MM.1S (cell line): ENCODE results near the gene TEKT3.

Experiments used
- DNase-seq: peaks from one replicate; pipeline ENCODE4 v3.0.0-alpha.2; 2015
- H2AFZ ChIP-seq: fragments of 300-600 bp; sonication (generic); 2 replicates; pipeline ENCODE4 v1.6.0; 2016; ENCODE audit warnings: antibody characterized with exemption, low read length
- H3F3A ChIP-seq: fragments of 300-600 bp; sonication (generic); 2 replicates; pipeline ENCODE4 v1.6.1; 2016; ENCODE audit warnings: mild to moderate bottlenecking, antibody characterized with exemption, low read length, moderate library complexity, mixed read lengths; ENCODE audit not compliant: insufficient read depth
- H3K27ac ChIP-seq: fragments of 300-600 bp; sonication (generic); 2 replicates; pipeline ENCODE4 v1.5.1; 2016; ENCODE audit warnings: mild to moderate bottlenecking, low read length
- H3K27me3 ChIP-seq: fragments of 300-600 bp; sonication (generic); replicated peaks from 2 replicates; pipeline ENCODE4 v1.6.0; 2016; ENCODE audit warnings: low read length; ENCODE audit not compliant: insufficient read depth
- H3K36me3 ChIP-seq: fragments of 300-600 bp; sonication (generic); replicated peaks from 2 replicates; pipeline ENCODE4 v1.6.1; 2016; ENCODE audit warnings: mild to moderate bottlenecking, low read length, mixed read lengths; ENCODE audit not compliant: insufficient read depth
- H3K4me1 ChIP-seq: fragments of 300-600 bp; sonication (generic); 2 replicates; pipeline ENCODE4 v1.6.1; 2016; ENCODE audit warnings: low read length, mixed read lengths
- H3K4me2 ChIP-seq: fragments of 300-600 bp; sonication (generic); 2 replicates; pipeline ENCODE4 v1.6.0; 2016; ENCODE audit warnings: low read depth, low read length
- H3K4me3 ChIP-seq: fragments of 300-600 bp; sonication (generic); 2 replicates; pipeline ENCODE4 v1.5.1; 2016; ENCODE audit warnings: low read length, mixed read lengths
- H3K79me2 ChIP-seq: fragments of 300-600 bp; sonication (generic); 2 replicates; pipeline ENCODE4 v1.6.1; 2016; ENCODE audit warnings: mixed run types, low read length, mixed read lengths
- H3K9ac ChIP-seq: fragments of 300-600 bp; sonication (generic); 2 replicates; pipeline ENCODE4 v1.6.1; 2016; ENCODE audit warnings: low read length, mixed read lengths
- H3K9me2 ChIP-seq: fragments of 300-600 bp; sonication (generic); replicated peaks from 2 replicates; pipeline ENCODE4 v1.6.1; 2016; ENCODE audit warnings: mild to moderate bottlenecking, low read length, mixed read lengths; ENCODE audit not compliant: insufficient read depth
- H3K9me3 ChIP-seq: fragments of 300-600 bp; sonication (generic); replicated peaks from 2 replicates; pipeline ENCODE4 v1.6.1; 2016; ENCODE audit warnings: mild to moderate bottlenecking, low read length, mixed read lengths; ENCODE audit not compliant: insufficient read depth
- H4K20me1 ChIP-seq: fragments of 300-600 bp; sonication (generic); 2 replicates; pipeline ENCODE4 v1.6.1; 2016; ENCODE audit warnings: mild to moderate bottlenecking, low read length, moderate library complexity, mixed read lengths; ENCODE audit not compliant: insufficient read depth
- CTCF ChIP-seq: fragments of 300-600 bp; sonication (generic); IDR thresholded peaks from 2 replicates; pipeline ENCODE4 v1.5.1; 2016; ENCODE audit warnings: antibody characterized with exemption, low read length, mixed read lengths
- EZH2 ChIP-seq: fragments of 300-600 bp; sonication (generic); optimal IDR thresholded peaks from 2 replicates; pipeline ENCODE3; 2017; ENCODE audit warnings: low read depth, mild to moderate bottlenecking, antibody characterized with exemption, low read length, mixed read lengths
- EZH2phosphoT487 ChIP-seq: fragments of 300-600 bp; sonication (generic); IDR thresholded peaks from 2 replicates; pipeline ENCODE4 v1.6.1; 2018; ENCODE audit warnings: antibody characterized with exemption, low read length

Gene TEKT3

GRCh38 chr17:15361151-15361550 is 19.8 kb upstream of the TEKT3 start:
- no peak for DNase-seq
- no peaks in the 10 kb centered on the region for H3K9me2 ChIP-seq
- H3K4me2 ChIP-seq = no peak overlapping the region
- TF ChIP-seq EZH2 (no peak), EZH2phosphoT487 (no peak), CTCF (no peak)
- H3K4me1 ChIP-seq = no peaks in the 10 kb centered on the region
- H3K79me2 ChIP-seq = no peaks in the 10 kb centered on the region
- no peak overlapping the region for H3K9ac ChIP-seq
- no peaks in the 10 kb centered on the region for H3K27me3 ChIP-seq
- H3K27ac ChIP-seq = no peak overlapping the region
- H4K20me1 ChIP-seq = no peaks in the 10 kb centered on the region
- no peak overlapping the region for H3K4me3 ChIP-seq
- H2AFZ ChIP-seq = no peak overlapping the region
- no peaks in the 10 kb centered on the region for H3K9me3 ChIP-seq
- H3K36me3 ChIP-seq = no peaks in the 10 kb centered on the region
- H3F3A ChIP-seq = no peaks in the 10 kb centered on the region

- Histone ChIP-seq H3K4me2 (no peak overlapping the region), H3K9ac (no peak overlapping the region), H3K9me3 (no peaks in the 10 kb centered on the region), H3K36me3 (no peaks in the 10 kb centered on the region), H3K4me1 (no peaks in the 10 kb centered on the region), H2AFZ (no peak overlapping the region), H3K9me2 (no peaks in the 10 kb centered on the region), H3K27ac (no peak overlapping the region), H4K20me1 (no peaks in the 10 kb centered on the region), H3K4me3 (no peak overlapping the region), H3F3A (no peaks in the 10 kb centered on the region), H3K79me2 (no peaks in the 10 kb centered on the region), H3K27me3 (no peaks in the 10 kb centered on the region)
- no peak for DNase-seq
- TF ChIP-seq CTCF (no peak), EZH2 (no peak), EZH2phosphoT487 (no peak)
Observed at GRCh38 chr17:15354256-15354655, 12.9 kb upstream of the TEKT3 start.

DNA sequence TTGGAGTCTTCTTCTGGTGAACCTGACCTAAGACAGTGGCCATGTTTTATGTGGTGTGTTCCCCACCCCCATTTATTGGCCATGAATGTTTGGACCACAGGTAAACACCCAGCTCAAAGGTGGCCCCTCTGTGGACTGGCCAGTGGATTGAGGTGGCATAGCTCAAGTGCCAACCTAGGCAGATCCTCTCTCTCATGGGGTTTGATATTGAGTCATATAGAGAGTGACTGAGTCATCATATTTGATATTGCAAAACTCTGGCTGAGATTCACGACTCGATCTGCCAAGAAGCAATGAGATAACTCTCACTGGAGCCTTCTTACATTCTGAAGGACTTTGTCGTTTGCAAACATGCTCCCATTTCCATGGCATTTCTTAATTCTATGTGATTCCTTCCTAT is 10.5 kb upstream of the TEKT3 start:
- Histone ChIP-seq H2AFZ (no peak overlapping the region), H3K79me2 (no peaks in the 10 kb centered on the region), H4K20me1 (no peaks in the 10 kb centered on the region), H3K9me2 (no peaks in the 10 kb centered on the region), H3K4me2 (no peak overlapping the region), H3K27ac (no peak overlapping the region), H3K27me3 (no peaks in the 10 kb centered on the region), H3F3A (no peaks in the 10 kb centered on the region), H3K36me3 (no peaks in the 10 kb centered on the region), H3K9me3 (no peaks in the 10 kb centered on the region), H3K9ac (no peak overlapping the region), H3K4me3 (no peak overlapping the region), H3K4me1 (no peaks in the 10 kb centered on the region)
- no peak for DNase-seq
- TF ChIP-seq CTCF = no peak
- no peak for TF ChIP-seq EZH2phosphoT487
- TF ChIP-seq EZH2 = no peak

GRCh38 chr17:15351478-15351840 is 10.1 kb upstream of the TEKT3 start:
- Histone ChIP-seq H3K9ac (no peak overlapping the region), H3K36me3 (no peaks in the 10 kb centered on the region), H3K4me3 (no peak overlapping the region), H3K4me1 (no peaks in the 10 kb centered on the region), H3K4me2 (no peak overlapping the region), H3K9me3 (no peaks in the 10 kb centered on the region), H3K27me3 (no peaks in the 10 kb centered on the region), H4K20me1 (no peaks in the 10 kb centered on the region), H3K79me2 (no peaks in the 10 kb centered on the region), H3F3A (no peaks in the 10 kb centered on the region), H3K9me2 (no peaks in the 10 kb centered on the region), H3K27ac (no peak overlapping the region), H2AFZ (no peak overlapping the region)
- DNase-seq = no peak
- TF ChIP-seq EZH2 = no peak
- TF ChIP-seq CTCF = no peak
- TF ChIP-seq EZH2phosphoT487 = no peak
